PC-9 (cell line): Measurements from ENCODE around the gene RAD52.

Experiments used
- CTCF ChIP-seq: fragments of 200-600 bp; sonication (generic); conservative IDR thresholded peaks from 2 replicates; pipeline ENCODE4 v1.6.1; 2017; ENCODE audit warnings: mixed run types, antibody characterized with exemption, mild to moderate bottlenecking, moderate library complexity
- EZH2 ChIP-seq: fragments of 200-600 bp; sonication (generic); IDR thresholded peaks from 2 replicates; pipeline ENCODE4 v1.8.0; 2017; ENCODE audit warnings: antibody characterized with exemption, low read depth

GRCh38 chr12:981176-981828, 31.8 kb upstream of the RAD52 start:
- TF ChIP-seq CTCF, result no peak
- no peak for TF ChIP-seq EZH2
